Kidney (tissue), 14 donors: ENCODE measurements around the gene RPUSD3. TPM values are rescaled to one million over a fixed set of nuclear protein-coding genes. Genes with fewer than 3 reads are reported as not detected.

ENCODE experiments used
- DNase-seq, 5 donors: peaks; one replicate each; pipeline ENCODE4 v3.0.0-alpha.2; 2013 to 2020
- FAIRE-seq: peaks from 2 replicates; lab custom pipeline; 2012; peaks lifted over from hg19 to GRCh38; lab: Jason Lieb, UNC
- H3K27ac ChIP-seq, 2 donors: one replicate each; pipeline ENCODE4 v1.7.0; 2013; ENCODE audit warnings: low read depth in 2 of 2, low read length in 2 of 2, inconsistent platforms in 1 of 2
- H3K27me3 ChIP-seq: one replicate; pipeline ENCODE4 v1.7.1; 2013; ENCODE audit warnings: low read length, inconsistent platforms; ENCODE audit not compliant: control insufficient read depth, insufficient read depth
- H3K36me3 ChIP-seq, 3 donors: one replicate each; pipeline versions ENCODE4 v1.7.0 to v1.7.1; 2013; ENCODE audit warnings: low read length in 3 of 3, control low read depth in 1 of 3, inconsistent platforms in 1 of 3; ENCODE audit not compliant: insufficient read depth in 3 of 3, control insufficient read depth in 2 of 3
- H3K4me1 ChIP-seq, 3 donors: one replicate each; pipeline versions ENCODE4 v1.7.0 to v1.7.1; 2013; ENCODE audit warnings: low read length in 3 of 3, inconsistent platforms in 1 of 3, low read depth in 1 of 3; ENCODE audit not compliant: control insufficient read depth in 2 of 3, insufficient read depth in 2 of 3
- H3K4me3 ChIP-seq, 3 donors: one replicate each; pipeline versions ENCODE4 v1.7.0 to v1.8.1; 2013; ENCODE audit warnings: low read length in 3 of 3, control low read depth in 1 of 3, inconsistent platforms in 1 of 3
- H3K9ac ChIP-seq, 3 donors: one replicate each; pipeline versions ENCODE4 v1.7.0 to v1.7.1; 2013; ENCODE audit warnings: low read length in 3 of 3, control low read depth in 1 of 3, inconsistent platforms in 1 of 3
- H3K9me3 ChIP-seq, 3 donors: one replicate each; pipeline versions ENCODE4 v1.7.0 to v1.7.1; 2013; ENCODE audit warnings: low read length in 3 of 3, control low read depth in 1 of 3, inconsistent platforms in 1 of 3; ENCODE audit not compliant: control insufficient read depth in 2 of 3, insufficient read depth in 1 of 3
- CTCF ChIP-seq: IDR thresholded peaks from 3 replicates; pipeline ENCODE4 v1.5.1; 2012; ENCODE audit warnings: mild to moderate bottlenecking, moderate library complexity, borderline replicate concordance; ENCODE audit not compliant: insufficient read depth; ENCODE audit errors: extremely low read depth
- intact Hi-C: fragments of 100-400 bp; cut with DNase I; formaldehyde crosslinking; loops from one replicate; pipeline ENCODE4 v1.11.1; 2022
- polyA plus RNA-seq: library from polyadenylated mRNA; stranded (reverse); fragments of 350-450 nt; fragmentation: Illumina TruSeq; extraction: RNeasy Lipid Tissue Mini Kit (QIAGEN cat#74804); gene quantifications from one replicate; pipeline ENCODE4 v1.2.3, GENCODE V29; 2014; ENCODE audit warnings: low read depth, low replicate concordance; ENCODE audit not compliant: insufficient read depth
- total RNA-seq: library from RNA; stranded (reverse); fragmentation: NEBNext Ultra II Directional; extraction: Animal tissue kit (Norgen Biotek cat#: 25700); gene quantifications from one replicate; pipeline ENCODE4 v1.2.1, GENCODE V29; 2021
- donor health status: control.
- donor health status: control.
- donor health status: control.
- donor health status: control.
- donor health status: control.
- donor health status: DM: yes; HTN: yes; CAD: no.
- donor health status: Normal renal cell carcinoma (clear cell type).

The RPUSD3 gene
- total and polyA plus RNA-seq, 2 donors from 2014 or later, result 29.1 to 53.2 TPM

GRCh38 chr3:9825451-9826040 lies 18.3 kb downstream of the RPUSD3 start:
- no peak for TF ChIP-seq CTCF
- Histone ChIP-seq H3K27ac (no peak overlapping the region), H3K36me3 (peaks cover 0 to 2% (median 0%) of the 10 kb centered on the region in 3 donors), H3K27me3 (no peaks in the 10 kb centered on the region), H3K4me3 (no peak overlapping the region), H3K9me3 (no peaks in the 10 kb centered on the region), H3K4me1 (no peaks in the 10 kb centered on the region), H3K9ac (no peak overlapping the region)
- intact Hi-C loops, result no loop called here
- no peak for DNase-seq
- FAIRE-seq, result no peak

GRCh38 chr3:9820946-9821345 lies 22.9 kb downstream of the RPUSD3 start:
- FAIRE-seq, result no peak
- Histone ChIP-seq H3K9ac (no peak overlapping the region), H3K9me3 (no peaks in the 10 kb centered on the region), H3K4me1 (no peaks in the 10 kb centered on the region), H3K36me3 (no peaks in the 10 kb centered on the region), H3K27ac (no peak overlapping the region), H3K4me3 (no peak overlapping the region), H3K27me3 (no peaks in the 10 kb centered on the region)
- intact Hi-C loops, result no loop called here
- DNase-seq, result no peak
- no peak for TF ChIP-seq CTCF

- H3K9ac ChIP-seq, result no peak overlapping the region
- H3K36me3 ChIP-seq, result no peaks in the 10 kb centered on the region
- intact Hi-C loops, result no loop called here
- H3K27me3 ChIP-seq, result no peaks in the 10 kb centered on the region
- no peaks in the 10 kb centered on the region for H3K9me3 ChIP-seq
- no peak for FAIRE-seq
- no peaks in the 10 kb centered on the region for H3K4me1 ChIP-seq
- H3K4me3 ChIP-seq, result no peak overlapping the region
- TF ChIP-seq CTCF, result no peak
- H3K27ac ChIP-seq, result no peak overlapping the region
- DNase-seq, result no peak
Observed at GRCh38 chr3:9820543-9820942, 23.3 kb downstream of the RPUSD3 start.
